Measurements from ENCODE around the gene LIPJ. TPM values are rescaled to one million over a fixed set of nuclear protein-coding genes. Genes with fewer than 3 reads are reported as not detected.

LIPJ gene
- total RNA-seq, 2 donors from 2014 or later, result not detected

DNA sequence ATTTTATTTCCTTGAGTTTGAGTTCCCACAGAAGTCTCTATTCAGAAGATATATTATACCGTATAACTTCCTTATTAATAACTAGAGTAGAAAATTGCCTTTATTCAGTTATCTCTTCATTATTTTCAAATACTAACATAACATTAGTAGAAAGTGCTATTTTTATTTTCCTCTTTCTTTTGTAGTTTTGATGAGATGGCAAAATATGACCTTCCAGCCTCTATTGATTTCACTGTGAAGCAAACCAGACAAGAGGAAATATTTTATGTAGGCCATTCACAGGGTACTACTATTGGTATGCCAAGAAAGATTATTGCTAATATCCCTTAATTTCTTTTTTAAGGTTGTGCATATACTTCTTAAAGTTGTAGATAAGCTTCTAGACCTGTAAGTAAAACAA lies 7.9 kb downstream of the LIPJ start:
- Histone ChIP-seq H3K27ac (ENCODE audit: low read depth, low read length) (no peak overlapping the region), H3K9me3 (ENCODE audit: control insufficient read depth, low read length) (no peaks in the 10 kb centered on the region), H3K27me3 (ENCODE audit: control insufficient read depth, insufficient read depth, low read length, poor library complexity, severe bottlenecking) (peaks cover 8% of the 10 kb centered on the region), H3K9ac (ENCODE audit: extremely low read depth, low read length, poor library complexity, severe bottlenecking) (no peak overlapping the region), H3K4me3 (ENCODE audit: low read length) (no peak overlapping the region), H3K4me1 (ENCODE audit: control insufficient read depth, insufficient read depth, low read length) (no peaks in the 10 kb centered on the region), H3K36me3 (ENCODE audit: control insufficient read depth, insufficient read depth, low read length) (no peaks in the 10 kb centered on the region)
- Mint-ChIP-seq H3K27me3 (ENCODE audit: insufficient read depth) (peaks cover 41% of the 10 kb centered on the region), H3K36me3 (ENCODE audit: low read depth) (no peaks in the 10 kb centered on the region), H3K4me3 (no peak overlapping the region), H3K4me1 (peaks cover 6% of the 10 kb centered on the region), H3K27ac (no peak overlapping the region), H3K9me3 (no peaks in the 10 kb centered on the region)
- DNase-seq, result no peak
- WGBS, 2 experiments (ENCODE audit: insufficient coverage in 1 of 2, insufficient read length in 1 of 2), result no CpG with 5 or more reads among the region's 1 CpG
- TF ChIP-seq, protein P1, sequence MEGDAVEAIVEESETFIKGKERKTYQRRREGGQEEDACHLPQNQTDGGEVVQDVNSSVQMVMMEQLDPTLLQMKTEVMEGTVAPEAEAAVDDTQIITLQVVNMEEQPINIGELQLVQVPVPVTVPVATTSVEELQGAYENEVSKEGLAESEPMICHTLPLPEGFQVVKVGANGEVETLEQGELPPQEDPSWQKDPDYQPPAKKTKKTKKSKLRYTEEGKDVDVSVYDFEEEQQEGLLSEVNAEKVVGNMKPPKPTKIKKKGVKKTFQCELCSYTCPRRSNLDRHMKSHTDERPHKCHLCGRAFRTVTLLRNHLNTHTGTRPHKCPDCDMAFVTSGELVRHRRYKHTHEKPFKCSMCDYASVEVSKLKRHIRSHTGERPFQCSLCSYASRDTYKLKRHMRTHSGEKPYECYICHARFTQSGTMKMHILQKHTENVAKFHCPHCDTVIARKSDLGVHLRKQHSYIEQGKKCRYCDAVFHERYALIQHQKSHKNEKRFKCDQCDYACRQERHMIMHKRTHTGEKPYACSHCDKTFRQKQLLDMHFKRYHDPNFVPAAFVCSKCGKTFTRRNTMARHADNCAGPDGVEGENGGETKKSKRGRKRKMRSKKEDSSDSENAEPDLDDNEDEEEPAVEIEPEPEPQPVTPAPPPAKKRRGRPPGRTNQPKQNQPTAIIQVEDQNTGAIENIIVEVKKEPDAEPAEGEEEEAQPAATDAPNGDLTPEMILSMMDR (conservative IDR thresholded peaks at IDR 0.05), result no peak

DNA sequence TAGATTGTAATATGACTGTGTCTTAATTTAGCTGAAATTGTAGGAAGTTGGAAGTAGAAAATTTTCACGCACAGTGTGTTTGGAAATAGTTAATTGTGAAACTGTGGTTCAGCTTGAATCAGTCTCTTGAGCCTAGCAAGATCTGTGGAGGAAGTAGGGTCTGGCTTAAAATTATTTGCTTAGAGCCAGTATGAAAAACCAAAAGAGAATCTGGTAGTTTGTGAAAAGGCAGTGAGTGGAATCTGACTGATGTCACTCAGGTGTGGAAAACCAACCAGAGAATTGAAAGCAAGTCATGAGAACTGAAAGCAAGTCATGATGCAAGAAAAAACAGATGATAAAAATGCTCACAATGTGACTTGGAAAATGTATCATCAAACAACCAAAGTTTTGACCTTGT lies 11.5 kb downstream of the LIPJ start:
- 95 to 100% methylated on average over 1 of the region's 1 CpG for WGBS, 2 experiments (ENCODE audit: insufficient coverage in 1 of 2, insufficient read length in 1 of 2)
- no peak overlapping the region for H3K27ac ChIP-seq (ENCODE audit: low read depth, low read length)
- TF ChIP-seq, protein P1 (conservative IDR thresholded peaks at IDR 0.05), result no peak
- H3K9me3 Mint-ChIP-seq, result peaks cover 2% of the 10 kb centered on the region
- no peak overlapping the region for H3K27ac Mint-ChIP-seq
- no peaks in the 10 kb centered on the region for H3K36me3 Mint-ChIP-seq (ENCODE audit: low read depth)
- no peaks in the 10 kb centered on the region for H3K27me3 ChIP-seq (ENCODE audit: control insufficient read depth, insufficient read depth, low read length, poor library complexity, severe bottlenecking)
- H3K27me3 Mint-ChIP-seq (ENCODE audit: insufficient read depth), result peaks cover 23% of the 10 kb centered on the region
- no peak overlapping the region for H3K4me3 Mint-ChIP-seq
- H3K36me3 ChIP-seq (ENCODE audit: control insufficient read depth, insufficient read depth, low read length), result no peaks in the 10 kb centered on the region
- no peaks in the 10 kb centered on the region for H3K9me3 ChIP-seq (ENCODE audit: control insufficient read depth, low read length)
- no peak for DNase-seq
- H3K4me1 ChIP-seq (ENCODE audit: control insufficient read depth, insufficient read depth, low read length), result no peaks in the 10 kb centered on the region
- no peak overlapping the region for H3K4me3 ChIP-seq (ENCODE audit: low read length)
- H3K4me1 Mint-ChIP-seq, result no peaks in the 10 kb centered on the region
- no peak overlapping the region for H3K9ac ChIP-seq (ENCODE audit: extremely low read depth, low read length, poor library complexity, severe bottlenecking)

DNA sequence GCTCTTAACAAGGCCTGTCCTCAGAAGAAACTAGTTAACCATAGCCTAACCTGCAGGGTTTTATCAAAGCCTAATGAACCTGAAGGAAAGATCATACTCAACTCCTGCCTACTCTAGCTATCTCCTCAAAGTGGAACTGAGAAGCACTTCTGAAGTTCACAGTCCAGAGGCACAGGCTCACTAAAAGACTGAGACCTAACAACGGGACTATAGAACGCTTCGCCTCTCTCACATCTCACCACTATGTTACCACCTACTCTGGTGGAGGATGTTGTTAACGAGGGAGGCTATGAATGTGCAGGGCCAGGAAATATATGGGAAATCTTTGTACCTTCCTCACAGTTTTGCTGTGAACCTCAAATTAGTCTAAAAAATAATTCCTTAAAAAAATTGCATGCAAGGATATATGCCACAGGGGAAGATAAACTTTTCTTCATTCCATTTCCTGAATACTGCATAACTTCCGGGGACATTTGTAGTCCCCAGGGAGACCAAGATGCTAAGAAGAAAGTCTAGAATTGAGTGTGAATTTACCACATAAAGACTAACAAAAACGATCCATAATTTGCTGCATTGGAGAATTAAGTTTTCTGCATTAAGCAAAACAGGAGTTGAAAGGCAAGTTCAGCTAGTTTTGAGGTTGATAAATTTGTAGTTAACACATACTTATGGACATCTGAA lies 21.6 kb downstream of the LIPJ start:
- Mint-ChIP-seq H3K4me3 (no peak overlapping the region), H3K9me3 (no peaks in the 10 kb centered on the region), H3K27me3 (ENCODE audit: insufficient read depth) (peaks cover 6% of the 10 kb centered on the region), H3K27ac (no peak overlapping the region), H3K4me1 (peaks cover 20% of the 10 kb centered on the region), H3K36me3 (ENCODE audit: low read depth) (no peaks in the 10 kb centered on the region)
- H3K4me3 ChIP-seq (ENCODE audit: low read length), result no peak overlapping the region
- no peak for DNase-seq
- no peak overlapping the region for H3K9ac ChIP-seq (ENCODE audit: extremely low read depth, low read length, poor library complexity, severe bottlenecking)
- no peaks in the 10 kb centered on the region for H3K27me3 ChIP-seq (ENCODE audit: control insufficient read depth, insufficient read depth, low read length, poor library complexity, severe bottlenecking)
- TF ChIP-seq, protein P1 (conservative IDR thresholded peaks at IDR 0.05), result no peak
- no peaks in the 10 kb centered on the region for H3K9me3 ChIP-seq (ENCODE audit: control insufficient read depth, low read length)
- no peaks in the 10 kb centered on the region for H3K4me1 ChIP-seq (ENCODE audit: control insufficient read depth, insufficient read depth, low read length)
- WGBS, 2 experiments (ENCODE audit: insufficient coverage in 1 of 2, insufficient read length in 1 of 2), result 80 to 99% methylated on average over 1 to 5 of the region's 6 CpGs
- no peaks in the 10 kb centered on the region for H3K36me3 ChIP-seq (ENCODE audit: control insufficient read depth, insufficient read depth, low read length)
- H3K27ac ChIP-seq (ENCODE audit: low read depth, low read length), result no peak overlapping the region

Data from endodermal cell (in vitro differentiated cells).